Esophagus squamous epithelium (tissue), 5 donors: ENCODE results near the gene ABHD8. TPM values are rescaled to one million over a fixed set of nuclear protein-coding genes. Genes with fewer than 3 reads are reported as not detected.
A peak's percentile ranks its signal among the peaks of the same experiment; 100 is the strongest.

ENCODE experiments used
- DNase-seq: peaks from one replicate; lab custom pipeline; 2025; lab: John Stamatoyannopoulos, UW
- H3K27ac ChIP-seq, 4 donors: fragments of 200-600 bp; sonication (generic); one replicate each; pipeline ENCODE4 v1.5.1; 2016 to 2019; ENCODE audit warnings: mild to moderate bottlenecking in 1 of 4
- H3K27me3 ChIP-seq, 4 donors: fragments of 200-600 bp; sonication (generic); 1 replicate in 3 of 4; 2 replicates in 1 of 4; pipeline versions ENCODE4 v1.5.1 to v1.6.0; 2017 to 2021; ENCODE audit warnings: antibody characterized with exemption in 1 of 4
- H3K36me3 ChIP-seq, 3 donors: fragments of 200-600 bp; sonication (generic); one replicate each; pipeline ENCODE4 v1.5.1; 2016 to 2019
- H3K4me1 ChIP-seq, 3 donors: fragments of 200-600 bp; sonication (generic); one replicate each; pipeline ENCODE4 v1.5.1; 2017 to 2019
- H3K4me3 ChIP-seq, 4 donors: fragments of 200-600 bp; sonication (generic); 1 replicate in 3 of 4; 2 replicates in 1 of 4; pipeline ENCODE4 v1.5.1; 2016 to 2019; ENCODE audit warnings: mild to moderate bottlenecking in 2 of 4, moderate library complexity in 1 of 4
- H3K9me3 ChIP-seq, 3 donors: fragments of 200-600 bp; sonication (generic); one replicate each; pipeline ENCODE4 v1.5.1; 2016 to 2019
- CTCF ChIP-seq, 6 experiments: fragments of 450-650 bp in 4 of 6; fragments of 200-600 bp in 2 of 6; sonication (generic) in 2 of 6; IDR thresholded peaks; one replicate each; pipeline ENCODE4 v1.5.1; 2016 to 2019; ENCODE audit warnings: antibody characterized with exemption in 6 of 6, mild to moderate bottlenecking in 4 of 6, moderate library complexity in 4 of 6
- POLR2A ChIP-seq, 4 donors: fragments of 450-650 bp; IDR thresholded peaks; one replicate each; pipeline ENCODE4 v1.6.1; 2017; ENCODE audit warnings: antibody characterized with exemption in 4 of 4, mild to moderate bottlenecking in 4 of 4, moderate library complexity in 3 of 4
- WGBS, 2 donors: methylation state at CpG; one replicate each; pipeline ENCODE4 v1.1.5; 2018; 5-methylcytosine and 5-hydroxymethylcytosine counted together
- intact Hi-C: fragments of 100-400 bp; cut with DNase I; formaldehyde crosslinking; loops from one replicate; pipeline ENCODE4 v1.15.0; 2022
- total RNA-seq, 4 donors: library from RNA; depleted of rRNA; stranded (reverse); fragments of >200 nt; gene quantifications; one replicate each; pipeline ENCODE4 v1.1.0, GENCODE V29; 2016
- donor health status: DM: yes; HTN: yes; CAD: no.

The ABHD8 gene
- total RNA-seq, 4 donors from 2014 or later, result 2.0 to 8.4 (median 5.2) TPM

GRCh38 chr19:17309198-17309964 is 6.2 kb upstream of the ABHD8 start, which contains the start of gene DDA1:
Gene DDA1 (plus strand): TSS chr19:17309563. CDS start chr19:17309655, 92 bp downstream.
- 0% methylated on average over 11 to 24 of the region's 46 CpGs for WGBS, 2 donors
- intact Hi-C loops, result no loop called here

GRCh38 chr19:17307876-17308377 is 4.7 kb upstream of the ABHD8 start:
- Histone ChIP-seq H3K9me3 (no peaks in the 10 kb centered on the region), H3K4me3 (no peak overlapping the region), H3K36me3 (peaks cover 0 to 14% (median 4%) of the 10 kb centered on the region in 3 donors), H3K27ac (no peak overlapping the region), H3K4me1 (peaks cover 41 to 87% (median 57%) of the 10 kb centered on the region in 3 donors), H3K27me3 (no peaks in the 10 kb centered on the region)
- TF ChIP-seq CTCF (IDR thresholded peaks at IDR 0.05) (no peak), POLR2A (IDR thresholded peaks at IDR 0.05) (no peak)
- DNase-seq, result no peak
- WGBS, 2 donors, result 85 to 87% methylated on average over 8 of the region's 8 CpGs
- intact Hi-C loops, result no loop called here

More at GRCh38 chr19:17309198-17309964, 6.2 kb upstream of the ABHD8 start, which contains the start of gene DDA1:
- Histone ChIP-seq H3K27me3 (no peaks in the 10 kb centered on the region), H3K4me1 (peaks cover 30 to 73% (median 48%) of the 10 kb centered on the region in 3 donors), H3K4me3 (peak within 1 kb of the TSS; percentile 91 to 99 (median 93)), H3K9me3 (no peaks in the 10 kb centered on the region), H3K27ac (peak within 1 kb of the TSS; percentile 90 to 93 (median 91)), H3K36me3 (peaks cover 7 to 27% (median 10%) of the 10 kb centered on the region in 3 donors)
- DNase-seq, result peak; percentile 95
- TF ChIP-seq POLR2A (IDR thresholded peaks at IDR 0.05), result peak in 3 of 4 donors; percentile 64 to 74 (median 71)
- TF ChIP-seq CTCF (IDR thresholded peaks at IDR 0.05), result peak in 1 of 6 experiments; percentile 39

GRCh38 chr19:17306285-17306714 is 3.1 kb upstream of the ABHD8 start:
- WGBS, 2 donors, result 1 to 21% methylated on average over 8 to 22 of the region's 28 CpGs
- intact Hi-C loops, result no loop called here

GRCh38 chr19:17305517-17306284 is 2.5 kb upstream of the ABHD8 start, which contains the start of gene MRPL34:
Gene MRPL34 (plus strand): TSS chr19:17305872. CDS start chr19:17305893, 21 bp downstream.
- Histone ChIP-seq H3K27me3 (no peaks in the 10 kb centered on the region), H3K9me3 (no peaks in the 10 kb centered on the region), H3K4me3 (peak within 1 kb of the TSS; percentile 46 to 75 (median 66)), H3K27ac (peak within 1 kb of the TSS; percentile 84 to 94 (median 90)), H3K36me3 (peaks cover 0 to 8% (median 0%) of the 10 kb centered on the region in 3 donors), H3K4me1 (peaks cover 32 to 84% (median 48%) of the 10 kb centered on the region in 3 donors)
- TF ChIP-seq CTCF (IDR thresholded peaks at IDR 0.05) (peak; percentile 66 to 92 (median 88)), POLR2A (IDR thresholded peaks at IDR 0.05) (peak in 3 of 4 donors; percentile 33 to 76 (median 67))
- DNase-seq, result peak; percentile 95
- intact Hi-C loops, result no loop called here
- 0% methylated on average over 1 to 7 of the region's 55 CpGs for WGBS, 2 donors

More at GRCh38 chr19:17306285-17306714, 3.1 kb upstream of the ABHD8 start:
- peak overlapping the region; percentile 46 to 75 (median 66) for H3K4me3 ChIP-seq
- peak overlapping the region; percentile 84 to 94 (median 90) for H3K27ac ChIP-seq
- no peaks in the 10 kb centered on the region for H3K27me3 ChIP-seq
- peaks cover 0 to 2% (median 0%) of the 10 kb centered on the region in 3 donors for H3K36me3 ChIP-seq
- TF ChIP-seq CTCF (IDR thresholded peaks at IDR 0.05) (no peak), POLR2A (IDR thresholded peaks at IDR 0.05) (no peak)
- DNase-seq, result no peak
- peaks cover 36 to 87% (median 54%) of the 10 kb centered on the region in 3 donors for H3K4me1 ChIP-seq
- no peaks in the 10 kb centered on the region for H3K9me3 ChIP-seq
